ENCODE measurements around the gene AKAP13.

AKAP13 gene

GRCh38 chr15:85427286-85428028, 47.1 kb downstream of the AKAP13 start:
- no peak overlapping the region for H3K4me2 ChIP-seq (ENCODE audit: low read depth, low read length, poor library complexity, severe bottlenecking)
- peaks cover 100% of the 10 kb centered on the region for H3K79me2 ChIP-seq (ENCODE audit: insufficient read depth, low read length)
- TF ChIP-seq EZH2phosphoT487 (conservative IDR thresholded peaks at IDR 0.05; ENCODE audit: low read length), result no peak
- no peak for TF ChIP-seq CTCF (IDR thresholded peaks at IDR 0.05; ENCODE audit: insufficient read depth, low read length, poor library complexity, severe bottlenecking)

GRCh38 chr15:85429522-85429921, 49.1 kb downstream of the AKAP13 start:
- Histone ChIP-seq H3F3A (ENCODE audit: insufficient read depth) (peaks cover 11% of the 10 kb centered on the region; the same call in 1 of the 2 replicates), H3K4me2 (ENCODE audit: low read depth, low read length, poor library complexity, severe bottlenecking) (no peak overlapping the region), H3K4me3 (ENCODE audit: insufficient read depth, low read length, poor library complexity, severe bottlenecking) (no peak overlapping the region), H3K79me2 (ENCODE audit: insufficient read depth, low read length) (peaks cover 91% of the 10 kb centered on the region), H3K27me3 (ENCODE audit: low read length) (no peaks in the 10 kb centered on the region), H4K20me1 (ENCODE audit: low read depth, low read length) (peaks cover 42% of the 10 kb centered on the region), H3K27ac (ENCODE audit: low read depth, low read length) (no peak overlapping the region), H3K9ac (ENCODE audit: low read length) (no peak overlapping the region), H3K9me3 (ENCODE audit: insufficient read depth, low read length) (no peaks in the 10 kb centered on the region), H2AFZ (ENCODE audit: low read depth, low read length, severe bottlenecking) (no peak overlapping the region), H3K9me2 (replicated peaks; ENCODE audit: insufficient read depth, low read length) (no peaks in the 10 kb centered on the region), H3K36me3 (ENCODE audit: low read length) (peaks cover 5% of the 10 kb centered on the region; the same call in 1 of the 2 replicates)
- TF ChIP-seq EZH2phosphoT487 (conservative IDR thresholded peaks at IDR 0.05; ENCODE audit: low read length) (no peak), CTCF (IDR thresholded peaks at IDR 0.05; ENCODE audit: insufficient read depth, low read length, poor library complexity, severe bottlenecking) (no peak)

More at GRCh38 chr15:85427286-85428028, 47.1 kb downstream of the AKAP13 start:
- H3K9ac ChIP-seq (ENCODE audit: low read length), result no peak overlapping the region
- no peak overlapping the region for H3K4me3 ChIP-seq (ENCODE audit: insufficient read depth, low read length, poor library complexity, severe bottlenecking)
- H3K27me3 ChIP-seq (ENCODE audit: low read length), result no peaks in the 10 kb centered on the region
- H3K36me3 ChIP-seq (ENCODE audit: low read length), result peaks cover 3% of the 10 kb centered on the region; the same call in 1 of the 2 replicates
- H2AFZ ChIP-seq (ENCODE audit: low read depth, low read length, severe bottlenecking), result no peak overlapping the region
- no peaks in the 10 kb centered on the region for H3K9me2 ChIP-seq (replicated peaks; ENCODE audit: insufficient read depth, low read length)
- H4K20me1 ChIP-seq (ENCODE audit: low read depth, low read length), result peaks cover 49% of the 10 kb centered on the region
- H3K9me3 ChIP-seq (ENCODE audit: insufficient read depth, low read length), result no peaks in the 10 kb centered on the region
- H3K27ac ChIP-seq (ENCODE audit: low read depth, low read length), result no peak overlapping the region
- H3F3A ChIP-seq (ENCODE audit: insufficient read depth), result peaks cover 11% of the 10 kb centered on the region; the same call in 1 of the 2 replicates

GRCh38 chr15:85430406-85431204, 50.2 kb downstream of the AKAP13 start:
- H3K79me2 ChIP-seq (ENCODE audit: insufficient read depth, low read length), result peaks cover 81% of the 10 kb centered on the region

More at GRCh38 chr15:85430406-85431204, 50.2 kb downstream of the AKAP13 start:
- Histone ChIP-seq H4K20me1 (ENCODE audit: low read depth, low read length) (peaks cover 39% of the 10 kb centered on the region), H3K27me3 (ENCODE audit: low read length) (no peaks in the 10 kb centered on the region), H3K9me3 (ENCODE audit: insufficient read depth, low read length) (no peaks in the 10 kb centered on the region), H3K4me2 (ENCODE audit: low read depth, low read length, poor library complexity, severe bottlenecking) (no peak overlapping the region), H3K27ac (ENCODE audit: low read depth, low read length) (no peak overlapping the region), H3K36me3 (ENCODE audit: low read length) (peaks cover 5% of the 10 kb centered on the region; the same call in 1 of the 2 replicates), H3K4me3 (ENCODE audit: insufficient read depth, low read length, poor library complexity, severe bottlenecking) (no peak overlapping the region), H3K9ac (ENCODE audit: low read length) (no peak overlapping the region), H3F3A (ENCODE audit: insufficient read depth) (peaks cover 9% of the 10 kb centered on the region; the same call in 1 of the 2 replicates), H2AFZ (ENCODE audit: low read depth, low read length, severe bottlenecking) (no peak overlapping the region), H3K9me2 (replicated peaks; ENCODE audit: insufficient read depth, low read length) (no peaks in the 10 kb centered on the region)
- TF ChIP-seq EZH2phosphoT487 (conservative IDR thresholded peaks at IDR 0.05; ENCODE audit: low read length) (no peak), CTCF (IDR thresholded peaks at IDR 0.05; ENCODE audit: insufficient read depth, low read length, poor library complexity, severe bottlenecking) (no peak)

All from SU-DHL-6 (cell line).